Measurements from ENCODE around the gene SCN11A. TPM values are rescaled to one million over a fixed set of nuclear protein-coding genes. Genes with fewer than 3 reads are reported as not detected.

SCN11A gene
- total and polyA plus RNA-seq, 9 of the 15 experiments (the other 6 are each of a cell fraction or from before 2014, with no cell fraction given) = 0.01 to 0.05 (median 0.04) TPM; not detected in 6

DNA sequence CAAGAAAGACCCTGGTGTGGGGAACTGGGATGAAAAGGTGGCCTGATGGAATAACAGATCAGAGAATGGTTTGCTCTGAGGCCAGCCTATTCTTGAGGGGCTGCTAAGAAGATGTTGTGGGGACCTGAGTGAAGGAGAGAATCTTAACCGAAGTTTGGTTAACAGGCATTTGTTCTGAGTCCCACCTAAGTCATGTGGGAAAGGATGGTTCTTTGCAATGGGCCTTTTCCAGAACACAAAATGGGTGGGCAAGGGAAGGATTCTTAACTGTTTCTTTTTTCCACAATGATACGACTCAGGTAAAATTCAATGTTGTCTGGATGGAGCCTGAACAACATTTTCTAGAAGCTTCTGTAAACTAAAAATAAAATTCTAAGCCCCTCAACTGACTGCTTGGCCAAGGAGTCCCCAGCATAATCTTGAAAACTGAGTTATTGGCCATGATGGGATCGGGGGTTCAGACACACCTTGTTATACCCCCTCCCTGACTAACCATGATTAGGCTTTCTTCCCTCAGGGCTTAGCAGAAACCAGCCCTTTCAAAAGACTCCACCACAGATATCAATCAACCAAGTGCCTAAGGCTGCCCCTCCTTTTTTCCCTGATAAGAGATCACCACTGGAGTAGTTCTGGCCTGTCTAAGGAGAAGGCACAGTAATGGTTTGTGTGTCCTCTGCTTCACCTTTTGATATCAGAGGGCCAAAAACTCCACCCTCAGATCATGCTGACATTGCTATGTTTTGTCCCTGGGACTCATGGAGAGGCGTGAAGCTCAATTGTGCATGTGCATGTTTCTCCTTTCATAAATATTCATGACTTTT lies 30.1 kb downstream of the SCN11A start (continued):
- TF ChIP-seq, protein P1, sequence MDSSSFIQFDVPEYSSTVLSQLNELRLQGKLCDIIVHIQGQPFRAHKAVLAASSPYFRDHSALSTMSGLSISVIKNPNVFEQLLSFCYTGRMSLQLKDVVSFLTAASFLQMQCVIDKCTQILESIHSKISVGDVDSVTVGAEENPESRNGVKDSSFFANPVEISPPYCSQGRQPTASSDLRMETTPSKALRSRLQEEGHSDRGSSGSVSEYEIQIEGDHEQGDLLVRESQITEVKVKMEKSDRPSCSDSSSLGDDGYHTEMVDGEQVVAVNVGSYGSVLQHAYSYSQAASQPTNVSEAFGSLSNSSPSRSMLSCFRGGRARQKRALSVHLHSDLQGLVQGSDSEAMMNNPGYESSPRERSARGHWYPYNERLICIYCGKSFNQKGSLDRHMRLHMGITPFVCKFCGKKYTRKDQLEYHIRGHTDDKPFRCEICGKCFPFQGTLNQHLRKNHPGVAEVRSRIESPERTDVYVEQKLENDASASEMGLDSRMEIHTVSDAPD (CRISPR knock-in tag; IDR thresholded peaks at IDR 0.05) = no peak
- TF ChIP-seq, protein P2, sequence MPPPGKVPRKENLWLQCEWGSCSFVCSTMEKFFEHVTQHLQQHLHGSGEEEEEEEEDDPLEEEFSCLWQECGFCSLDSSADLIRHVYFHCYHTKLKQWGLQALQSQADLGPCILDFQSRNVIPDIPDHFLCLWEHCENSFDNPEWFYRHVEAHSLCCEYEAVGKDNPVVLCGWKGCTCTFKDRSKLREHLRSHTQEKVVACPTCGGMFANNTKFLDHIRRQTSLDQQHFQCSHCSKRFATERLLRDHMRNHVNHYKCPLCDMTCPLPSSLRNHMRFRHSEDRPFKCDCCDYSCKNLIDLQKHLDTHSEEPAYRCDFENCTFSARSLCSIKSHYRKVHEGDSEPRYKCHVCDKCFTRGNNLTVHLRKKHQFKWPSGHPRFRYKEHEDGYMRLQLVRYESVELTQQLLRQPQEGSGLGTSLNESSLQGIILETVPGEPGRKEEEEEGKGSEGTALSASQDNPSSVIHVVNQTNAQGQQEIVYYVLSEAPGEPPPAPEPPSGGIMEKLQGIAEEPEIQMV (tag; conservative IDR thresholded peaks at IDR 0.05; ENCODE audit: low read depth) = no peak; the same call in 1 of the 2 replicates
- TF ChIP-seq BCOR (IDR thresholded peaks at IDR 0.05) (no peak), ZNF696 (CRISPR knock-in tag; conservative IDR thresholded peaks at IDR 0.05) (no peak), NCOA2 (IDR thresholded peaks at IDR 0.05; ENCODE audit: partially characterized antibody in 2 of 2) (no peak), ZFX (CRISPR knock-in tag; IDR thresholded peaks at IDR 0.05) (no peak), MAFK (IDR thresholded peaks at IDR 0.05; ENCODE audit: low read length) (0 out of 2 replicates have a peak, but pooled peaks have one; percentile 11), ELF4 (CRISPR knock-in tag; IDR thresholded peaks at IDR 0.05) (no peak), SMAD4 (CRISPR knock-in tag; conservative IDR thresholded peaks at IDR 0.05) (no peak), MYC (IDR thresholded peaks at IDR 0.05; ENCODE audit: low read depth, low read length) (0 out of 2 replicates have a peak, but pooled peaks have one; percentile 21), MYC (CRISPR knock-in tag; IDR thresholded peaks at IDR 0.05; ENCODE audit: borderline replicate concordance, low read depth) (no peak), ZBTB17 (CRISPR knock-in tag; IDR thresholded peaks at IDR 0.05) (no peak), FIP1L1 (IDR thresholded peaks at IDR 0.05; ENCODE audit: low read depth, low read length, poor library complexity, severe bottlenecking) (no peak), HNRNPUL1 (IDR thresholded peaks at IDR 0.05; ENCODE audit: low read length) (no peak), MCM5 (IDR thresholded peaks at IDR 0.05; ENCODE audit: low read depth) (no peak)
- TF ChIP-seq, protein P3, sequence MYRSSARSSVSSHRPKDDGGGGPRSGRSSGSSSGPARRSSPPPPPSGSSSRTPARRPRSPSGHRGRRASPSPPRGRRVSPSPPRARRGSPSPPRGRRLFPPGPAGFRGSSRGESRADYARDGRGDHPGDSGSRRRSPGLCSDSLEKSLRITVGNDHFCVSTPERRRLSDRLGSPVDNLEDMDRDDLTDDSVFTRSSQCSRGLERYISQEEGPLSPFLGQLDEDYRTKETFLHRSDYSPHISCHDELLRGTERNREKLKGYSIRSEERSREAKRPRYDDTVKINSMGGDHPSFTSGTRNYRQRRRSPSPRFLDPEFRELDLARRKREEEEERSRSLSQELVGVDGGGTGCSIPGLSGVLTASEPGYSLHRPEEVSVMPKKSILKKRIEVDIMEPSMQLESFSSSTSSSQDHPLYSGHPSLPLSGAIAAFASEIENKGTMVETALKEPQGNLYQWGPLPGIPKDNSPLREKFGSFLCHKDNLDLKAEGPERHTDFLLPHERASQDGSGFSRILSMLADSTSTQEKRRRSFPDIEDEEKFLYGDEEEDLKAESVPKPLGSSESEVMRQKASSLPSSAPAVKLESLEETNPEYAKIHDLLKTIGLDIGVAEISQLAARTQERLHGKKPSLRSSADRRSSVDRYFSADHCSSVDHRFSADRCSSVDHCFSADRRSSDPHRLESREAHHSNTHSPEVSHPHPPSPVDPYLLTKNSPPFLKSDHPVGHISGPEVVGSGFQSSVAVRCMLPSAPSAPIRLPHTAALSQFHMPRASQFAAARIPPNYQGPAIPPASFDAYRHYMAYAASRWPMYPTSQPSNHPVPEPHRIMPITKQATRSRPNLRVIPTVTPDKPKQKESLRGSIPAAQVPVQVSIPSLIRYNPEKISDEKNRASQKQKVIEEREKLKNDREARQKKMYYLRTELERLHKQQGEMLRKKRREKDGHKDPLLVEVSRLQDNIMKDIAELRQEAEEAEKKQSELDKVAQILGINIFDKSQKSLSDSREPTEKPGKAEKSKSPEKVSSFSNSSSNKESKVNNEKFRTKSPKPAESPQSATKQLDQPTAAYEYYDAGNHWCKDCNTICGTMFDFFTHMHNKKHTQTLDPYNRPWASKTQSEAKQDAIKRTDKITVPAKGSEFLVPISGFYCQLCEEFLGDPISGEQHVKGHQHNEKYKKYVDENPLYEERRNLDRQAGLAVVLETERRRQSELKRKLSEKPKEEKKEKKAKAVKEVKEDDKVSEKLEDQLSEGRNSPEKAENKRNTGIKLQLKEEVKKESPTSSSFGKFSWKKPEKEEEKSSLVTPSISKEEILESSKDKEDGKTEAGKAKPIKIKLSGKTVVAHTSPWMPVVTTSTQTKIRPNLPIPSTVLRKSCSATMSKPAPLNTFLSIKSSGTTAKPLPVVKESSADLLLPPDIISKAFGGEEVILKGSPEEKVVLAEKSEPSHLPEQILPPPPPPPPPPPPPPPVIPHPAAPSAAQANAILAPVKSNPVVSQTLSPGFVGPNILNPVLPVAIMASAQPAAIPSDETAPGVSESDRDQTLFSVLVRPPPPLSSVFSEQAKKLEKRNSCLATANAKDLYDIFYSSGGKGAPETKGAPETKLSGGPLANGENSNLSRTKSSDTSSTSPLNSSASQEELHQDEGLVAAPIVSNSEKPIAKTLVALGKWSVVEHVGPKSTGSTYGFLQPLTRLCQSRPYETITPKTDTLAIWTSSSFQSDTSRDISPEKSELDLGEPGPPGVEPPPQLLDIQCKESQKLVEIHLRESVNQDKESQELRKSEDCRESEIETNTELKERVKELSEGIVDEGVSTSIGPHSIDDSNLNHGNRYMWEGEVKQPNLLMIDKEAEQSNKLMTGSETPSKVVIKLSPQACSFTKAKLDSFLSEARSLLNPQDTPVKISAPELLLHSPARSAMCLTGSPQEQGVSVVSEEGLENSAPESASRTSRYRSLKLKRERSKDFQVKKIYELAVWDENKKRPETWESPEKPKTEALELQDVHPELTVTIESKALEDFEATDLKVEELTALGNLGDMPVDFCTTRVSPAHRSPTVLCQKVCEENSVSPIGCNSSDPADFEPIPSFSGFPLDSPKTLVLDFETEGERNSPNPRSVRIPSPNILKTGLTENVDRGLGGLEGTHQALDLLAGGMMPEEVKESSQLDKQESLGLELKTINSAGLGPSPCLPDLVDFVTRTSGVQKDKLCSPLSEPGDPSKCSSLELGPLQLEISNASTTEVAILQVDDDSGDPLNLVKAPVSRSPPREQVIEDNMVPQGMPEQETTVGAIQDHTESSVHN (IDR thresholded peaks at IDR 0.05; ENCODE audit: borderline replicate concordance in 1 of 2, low read depth in 1 of 2) = no peak
